Erythroblast (primary cell): ENCODE results near the gene ACSBG1.

Experiments used
- DNase-seq, 2 experiments: peaks; one replicate each; lab custom pipeline; 2025; lab: John Stamatoyannopoulos, UW
- GATA1 ChIP-seq: IDR thresholded peaks from 2 replicates; pipeline ENCODE4 v1.6.1; 2011; ENCODE audit warnings: low read depth, mild to moderate bottlenecking, control low read depth, low read length, moderate library complexity
- POLR2A ChIP-seq: IDR thresholded peaks from 2 replicates; pipeline ENCODE4 v1.6.1; 2011; ENCODE audit warnings: mild to moderate bottlenecking, low read length

ACSBG1 gene

GRCh38 chr15:78148392-78149067, 85.8 kb downstream of the ACSBG1 start:
- no peak for DNase-seq
- TF ChIP-seq POLR2A (no peak), GATA1 (no peak)

GRCh38 chr15:78147566-78147965, 86.8 kb downstream of the ACSBG1 start:
- no peak for DNase-seq
- TF ChIP-seq GATA1 (no peak), POLR2A (no peak)

GRCh38 chr15:78146425-78147154, 87.8 kb downstream of the ACSBG1 start:
- no peak for TF ChIP-seq GATA1
- peak in 1 of 2 experiments; percentile 14 for DNase-seq

GRCh38 chr15:78142332-78142731, 92.0 kb downstream of the ACSBG1 start:
- DNase-seq = no peak
- TF ChIP-seq GATA1 (no peak), POLR2A (no peak)

GRCh38 chr15:78140292-78140691, 94.1 kb downstream of the ACSBG1 start:
- TF ChIP-seq POLR2A (no peak), GATA1 (no peak)
- DNase-seq = no peak

GRCh38 chr15:78139578-78139977, 94.8 kb downstream of the ACSBG1 start:
- DNase-seq = no peak
- TF ChIP-seq GATA1 (no peak), POLR2A (no peak)

GRCh38 chr15:78133801-78134200, 100.6 kb downstream of the ACSBG1 start:
- no peak for DNase-seq
- no peak for TF ChIP-seq POLR2A
- TF ChIP-seq GATA1 = no peak

GRCh38 chr15:78131295-78132061, 102.9 kb downstream of the ACSBG1 start, which contains the start of gene CIB2:
TSS of gene CIB2 (minus strand) at chr15:78131445. CDS start at chr15:78131215, 230 bp downstream.
- DNase-seq = peak; percentile 75 to 83
- no peak for TF ChIP-seq POLR2A
- no peak for TF ChIP-seq GATA1

GRCh38 chr15:78130466-78131294, 103.7 kb downstream of the ACSBG1 start:
- no peak for DNase-seq
- TF ChIP-seq POLR2A (no peak), GATA1 (no peak)

- TF ChIP-seq GATA1 (no peak), POLR2A (no peak)
- DNase-seq = no peak
Measured at GRCh38 chr15:78129751-78130287, 104.5 kb downstream of the ACSBG1 start.

GRCh38 chr15:78129077-78129750, 105.2 kb downstream of the ACSBG1 start:
- TF ChIP-seq POLR2A = no peak
- TF ChIP-seq GATA1 = no peak
- no peak for DNase-seq

- TF ChIP-seq POLR2A (no peak), GATA1 (no peak)
Measured at GRCh38 chr15:78127882-78128281, 106.5 kb downstream of the ACSBG1 start.

More at GRCh38 chr15:78127882-78128281, 106.5 kb downstream of the ACSBG1 start:
- DNase-seq = no peak
